ENCODE measurements around the gene SCAMP4. TPM values are rescaled to one million over a fixed set of nuclear protein-coding genes. Genes with fewer than 3 reads are reported as not detected.

Gene SCAMP4
- total RNA-seq, 1 experiment from 2014 or later, result 81.3 TPM

DNA sequence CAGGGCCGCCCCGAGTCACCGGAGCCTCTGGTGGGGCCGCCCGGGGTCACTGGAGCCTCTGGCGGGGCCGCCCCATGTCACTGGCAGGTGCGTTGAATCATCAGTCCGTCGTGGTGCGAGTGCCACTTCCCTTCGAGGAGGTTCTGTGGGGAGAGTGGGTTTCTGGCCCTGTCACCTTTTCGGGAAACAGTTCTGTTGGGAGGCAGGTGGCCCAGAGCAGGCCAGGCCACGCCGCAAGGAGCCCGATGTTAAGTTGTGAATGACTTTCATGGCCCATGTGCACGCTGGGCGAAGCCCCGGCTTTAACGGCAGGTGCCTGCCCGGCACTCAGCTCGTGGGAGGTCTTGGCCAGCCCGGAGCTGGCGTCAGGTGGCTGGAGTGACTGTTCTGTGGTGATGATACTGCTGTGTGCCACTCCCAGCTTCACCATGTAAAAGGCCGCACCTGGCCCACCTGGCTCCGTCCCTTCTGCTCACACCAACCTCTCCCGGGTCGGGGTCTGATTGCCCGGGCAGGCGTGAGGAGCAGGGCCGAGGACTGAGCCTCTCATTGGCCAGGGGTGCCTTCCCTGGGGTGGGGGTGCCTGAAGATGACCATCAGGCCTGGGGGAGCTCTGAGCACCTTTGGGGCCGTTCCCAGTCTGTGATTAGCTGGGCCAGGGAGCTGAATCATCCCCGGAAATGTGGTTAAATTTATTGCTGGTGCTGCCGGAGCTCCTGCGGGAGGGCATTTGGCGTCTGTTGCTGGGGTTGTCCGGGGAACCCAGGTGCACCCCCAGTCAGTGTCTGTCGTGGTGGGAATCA, 65.0 kb downstream of the SCAMP4 start:
- H3K27ac Mint-ChIP-seq, result no peak overlapping the region
- DNase-seq (ENCODE audit: low spot score), result no peak
- H3K4me3 Mint-ChIP-seq, result no peak overlapping the region
- no peak for ATAC-seq
- H3K4me1 Mint-ChIP-seq, result no peaks in the 10 kb centered on the region
- POLR2A ChIA-PET, result interaction anchor here (2.3 kb wide), 1 partner anchor 11 kb away, joined by 5 read pairs; no protein-coding TSS in a partner anchor
- CTCF ChIA-PET, result interaction anchor here (0.6 kb wide), 1 partner anchor 49 kb away, joined by 3 read pairs; no protein-coding TSS in a partner anchor
- no peaks in the 10 kb centered on the region for H3K27me3 Mint-ChIP-seq (ENCODE audit: low read depth)
- no peaks in the 10 kb centered on the region for H3K9me3 Mint-ChIP-seq
- H3K36me3 Mint-ChIP-seq, result peaks cover 6% of the 10 kb centered on the region
- TF ChIP-seq, protein P1, sequence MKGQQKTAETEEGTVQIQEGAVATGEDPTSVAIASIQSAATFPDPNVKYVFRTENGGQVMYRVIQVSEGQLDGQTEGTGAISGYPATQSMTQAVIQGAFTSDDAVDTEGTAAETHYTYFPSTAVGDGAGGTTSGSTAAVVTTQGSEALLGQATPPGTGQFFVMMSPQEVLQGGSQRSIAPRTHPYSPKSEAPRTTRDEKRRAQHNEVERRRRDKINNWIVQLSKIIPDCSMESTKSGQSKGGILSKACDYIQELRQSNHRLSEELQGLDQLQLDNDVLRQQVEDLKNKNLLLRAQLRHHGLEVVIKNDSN (CRISPR knock-in tag; IDR thresholded peaks at IDR 0.05), result no peak
- TF ChIP-seq CREB1 (CRISPR knock-in tag; IDR thresholded peaks at IDR 0.05) (no peak), FOXP1 (CRISPR knock-in tag; IDR thresholded peaks at IDR 0.05; ENCODE audit: borderline replicate concordance) (no peak), ZNF219 (CRISPR knock-in tag; IDR thresholded peaks at IDR 0.05; ENCODE audit: borderline replicate concordance) (no peak), IRF2 (CRISPR knock-in tag; IDR thresholded peaks at IDR 0.05; ENCODE audit: borderline replicate concordance, low read depth) (no peak), FOXJ3 (CRISPR knock-in tag; IDR thresholded peaks at IDR 0.05; ENCODE audit: borderline replicate concordance) (no peak), NFYB (CRISPR knock-in tag; conservative IDR thresholded peaks at IDR 0.05; ENCODE audit: low read depth) (no peak), TEAD4 (CRISPR knock-in tag; IDR thresholded peaks at IDR 0.05) (no peak), GRHL2 (CRISPR knock-in tag; IDR thresholded peaks at IDR 0.05; ENCODE audit: insufficient replicate concordance, severe bottlenecking) (no peak), CREM (CRISPR knock-in tag; IDR thresholded peaks at IDR 0.05) (no peak), ZNF396 (CRISPR knock-in tag; IDR thresholded peaks at IDR 0.05; ENCODE audit: borderline replicate concordance) (no peak), EMX1 (CRISPR knock-in tag; IDR thresholded peaks at IDR 0.05) (no peak), TP53 (CRISPR knock-in tag; IDR thresholded peaks at IDR 0.05) (no peak), JAZF1 (CRISPR knock-in tag; IDR thresholded peaks at IDR 0.05) (no peak), TEAD1 (CRISPR knock-in tag; IDR thresholded peaks at IDR 0.05) (no peak)
- TF ChIP-seq, protein P2, sequence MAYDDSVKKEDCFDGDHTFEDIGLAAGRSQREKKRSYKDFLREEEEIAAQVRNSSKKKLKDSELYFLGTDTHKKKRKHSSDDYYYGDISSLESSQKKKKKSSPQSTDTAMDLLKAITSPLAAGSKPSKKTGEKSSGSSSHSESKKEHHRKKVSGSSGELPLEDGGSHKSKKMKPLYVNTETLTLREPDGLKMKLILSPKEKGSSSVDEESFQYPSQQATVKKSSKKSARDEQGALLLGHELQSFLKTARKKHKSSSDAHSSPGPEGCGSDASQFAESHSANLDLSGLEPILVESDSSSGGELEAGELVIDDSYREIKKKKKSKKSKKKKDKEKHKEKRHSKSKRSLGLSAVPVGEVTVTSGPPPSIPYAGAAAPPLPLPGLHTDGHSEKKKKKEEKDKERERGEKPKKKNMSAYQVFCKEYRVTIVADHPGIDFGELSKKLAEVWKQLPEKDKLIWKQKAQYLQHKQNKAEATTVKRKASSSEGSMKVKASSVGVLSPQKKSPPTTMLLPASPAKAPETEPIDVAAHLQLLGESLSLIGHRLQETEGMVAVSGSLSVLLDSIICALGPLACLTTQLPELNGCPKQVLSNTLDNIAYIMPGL (CRISPR knock-in tag; IDR thresholded peaks at IDR 0.05), result no peak
- TF ChIP-seq, protein P3, sequence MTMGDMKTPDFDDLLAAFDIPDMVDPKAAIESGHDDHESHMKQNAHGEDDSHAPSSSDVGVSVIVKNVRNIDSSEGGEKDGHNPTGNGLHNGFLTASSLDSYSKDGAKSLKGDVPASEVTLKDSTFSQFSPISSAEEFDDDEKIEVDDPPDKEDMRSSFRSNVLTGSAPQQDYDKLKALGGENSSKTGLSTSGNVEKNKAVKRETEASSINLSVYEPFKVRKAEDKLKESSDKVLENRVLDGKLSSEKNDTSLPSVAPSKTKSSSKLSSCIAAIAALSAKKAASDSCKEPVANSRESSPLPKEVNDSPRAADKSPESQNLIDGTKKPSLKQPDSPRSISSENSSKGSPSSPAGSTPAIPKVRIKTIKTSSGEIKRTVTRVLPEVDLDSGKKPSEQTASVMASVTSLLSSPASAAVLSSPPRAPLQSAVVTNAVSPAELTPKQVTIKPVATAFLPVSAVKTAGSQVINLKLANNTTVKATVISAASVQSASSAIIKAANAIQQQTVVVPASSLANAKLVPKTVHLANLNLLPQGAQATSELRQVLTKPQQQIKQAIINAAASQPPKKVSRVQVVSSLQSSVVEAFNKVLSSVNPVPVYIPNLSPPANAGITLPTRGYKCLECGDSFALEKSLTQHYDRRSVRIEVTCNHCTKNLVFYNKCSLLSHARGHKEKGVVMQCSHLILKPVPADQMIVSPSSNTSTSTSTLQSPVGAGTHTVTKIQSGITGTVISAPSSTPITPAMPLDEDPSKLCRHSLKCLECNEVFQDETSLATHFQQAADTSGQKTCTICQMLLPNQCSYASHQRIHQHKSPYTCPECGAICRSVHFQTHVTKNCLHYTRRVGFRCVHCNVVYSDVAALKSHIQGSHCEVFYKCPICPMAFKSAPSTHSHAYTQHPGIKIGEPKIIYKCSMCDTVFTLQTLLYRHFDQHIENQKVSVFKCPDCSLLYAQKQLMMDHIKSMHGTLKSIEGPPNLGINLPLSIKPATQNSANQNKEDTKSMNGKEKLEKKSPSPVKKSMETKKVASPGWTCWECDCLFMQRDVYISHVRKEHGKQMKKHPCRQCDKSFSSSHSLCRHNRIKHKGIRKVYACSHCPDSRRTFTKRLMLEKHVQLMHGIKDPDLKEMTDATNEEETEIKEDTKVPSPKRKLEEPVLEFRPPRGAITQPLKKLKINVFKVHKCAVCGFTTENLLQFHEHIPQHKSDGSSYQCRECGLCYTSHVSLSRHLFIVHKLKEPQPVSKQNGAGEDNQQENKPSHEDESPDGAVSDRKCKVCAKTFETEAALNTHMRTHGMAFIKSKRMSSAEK (CRISPR knock-in tag; IDR thresholded peaks at IDR 0.05; ENCODE audit: borderline replicate concordance), result no peak
- TF ChIP-seq, protein P4, sequence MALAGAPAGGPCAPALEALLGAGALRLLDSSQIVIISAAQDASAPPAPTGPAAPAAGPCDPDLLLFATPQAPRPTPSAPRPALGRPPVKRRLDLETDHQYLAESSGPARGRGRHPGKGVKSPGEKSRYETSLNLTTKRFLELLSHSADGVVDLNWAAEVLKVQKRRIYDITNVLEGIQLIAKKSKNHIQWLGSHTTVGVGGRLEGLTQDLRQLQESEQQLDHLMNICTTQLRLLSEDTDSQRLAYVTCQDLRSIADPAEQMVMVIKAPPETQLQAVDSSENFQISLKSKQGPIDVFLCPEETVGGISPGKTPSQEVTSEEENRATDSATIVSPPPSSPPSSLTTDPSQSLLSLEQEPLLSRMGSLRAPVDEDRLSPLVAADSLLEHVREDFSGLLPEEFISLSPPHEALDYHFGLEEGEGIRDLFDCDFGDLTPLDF (CRISPR knock-in tag; IDR thresholded peaks at IDR 0.05), result no peak
- TF ChIP-seq, protein P5, sequence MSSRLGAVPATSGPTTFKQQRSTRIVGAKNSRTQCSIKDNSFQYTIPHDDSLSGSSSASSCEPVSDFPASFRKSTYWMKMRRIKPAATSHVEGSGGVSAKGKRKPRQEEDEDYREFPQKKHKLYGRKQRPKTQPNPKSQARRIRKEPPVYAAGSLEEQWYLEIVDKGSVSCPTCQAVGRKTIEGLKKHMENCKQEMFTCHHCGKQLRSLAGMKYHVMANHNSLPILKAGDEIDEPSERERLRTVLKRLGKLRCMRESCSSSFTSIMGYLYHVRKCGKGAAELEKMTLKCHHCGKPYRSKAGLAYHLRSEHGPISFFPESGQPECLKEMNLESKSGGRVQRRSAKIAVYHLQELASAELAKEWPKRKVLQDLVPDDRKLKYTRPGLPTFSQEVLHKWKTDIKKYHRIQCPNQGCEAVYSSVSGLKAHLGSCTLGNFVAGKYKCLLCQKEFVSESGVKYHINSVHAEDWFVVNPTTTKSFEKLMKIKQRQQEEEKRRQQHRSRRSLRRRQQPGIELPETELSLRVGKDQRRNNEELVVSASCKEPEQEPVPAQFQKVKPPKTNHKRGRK (CRISPR knock-in tag; IDR thresholded peaks at IDR 0.05; ENCODE audit: borderline replicate concordance), result no peak
- TF ChIP-seq, protein P6, sequence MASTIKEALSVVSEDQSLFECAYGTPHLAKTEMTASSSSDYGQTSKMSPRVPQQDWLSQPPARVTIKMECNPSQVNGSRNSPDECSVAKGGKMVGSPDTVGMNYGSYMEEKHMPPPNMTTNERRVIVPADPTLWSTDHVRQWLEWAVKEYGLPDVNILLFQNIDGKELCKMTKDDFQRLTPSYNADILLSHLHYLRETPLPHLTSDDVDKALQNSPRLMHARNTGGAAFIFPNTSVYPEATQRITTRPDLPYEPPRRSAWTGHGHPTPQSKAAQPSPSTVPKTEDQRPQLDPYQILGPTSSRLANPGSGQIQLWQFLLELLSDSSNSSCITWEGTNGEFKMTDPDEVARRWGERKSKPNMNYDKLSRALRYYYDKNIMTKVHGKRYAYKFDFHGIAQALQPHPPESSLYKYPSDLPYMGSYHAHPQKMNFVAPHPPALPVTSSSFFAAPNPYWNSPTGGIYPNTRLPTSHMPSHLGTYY (CRISPR knock-in tag; IDR thresholded peaks at IDR 0.05), result no peak
